Hepatocyte (in vitro differentiated cells): ENCODE measurements around the gene BICDL2. TPM values are rescaled to one million over a fixed set of nuclear protein-coding genes. Genes with fewer than 3 reads are reported as not detected.

Source experiments
- DNase-seq: peaks from one replicate; pipeline ENCODE4 v3.0.0-alpha.2; 2016; ENCODE audit warnings: low spot score
- H2AFZ ChIP-seq: fragments of 200-600 bp; sonication (generic); 2 replicates; pipeline ENCODE4 v1.6.0; 2016; ENCODE audit warnings: antibody characterized with exemption, mild to moderate bottlenecking
- H3K27ac ChIP-seq: fragments of 200-600 bp; sonication (generic); 2 replicates; pipeline ENCODE4 v1.5.1; 2016; ENCODE audit warnings: mild to moderate bottlenecking
- H3K27me3 ChIP-seq: fragments of 200-600 bp; sonication (generic); 2 replicates; pipeline ENCODE4 v1.6.1; 2016
- H3K36me3 ChIP-seq: fragments of 200-600 bp; sonication (generic); replicated peaks from 2 replicates; pipeline ENCODE4 v1.5.1; 2016; ENCODE audit warnings: low read depth; ENCODE audit not compliant: insufficient read depth
- H3K4me1 ChIP-seq: fragments of 200-600 bp; sonication (generic); 2 replicates; pipeline ENCODE4 v1.5.1; 2016; ENCODE audit warnings: mild to moderate bottlenecking, moderate library complexity; ENCODE audit not compliant: insufficient read depth
- H3K4me2 ChIP-seq: fragments of 200-600 bp; sonication (generic); 2 replicates; pipeline ENCODE4 v1.6.0; 2016
- H3K4me3 ChIP-seq: fragments of 200-600 bp; sonication (generic); 2 replicates; pipeline ENCODE4 v1.5.1; 2016; ENCODE audit warnings: mild to moderate bottlenecking
- H3K79me2 ChIP-seq: fragments of 200-600 bp; sonication (generic); 2 replicates; pipeline ENCODE4 v1.6.0; 2017; ENCODE audit warnings: mild to moderate bottlenecking
- H3K9me2 ChIP-seq: fragments of 200-600 bp; sonication (generic); replicated peaks from 2 replicates; pipeline ENCODE4 v1.6.0; 2017; ENCODE audit warnings: mild to moderate bottlenecking; ENCODE audit not compliant: insufficient read depth
- H3K9me3 ChIP-seq: fragments of 200-600 bp; sonication (generic); 2 replicates; pipeline ENCODE4 v1.5.1; 2016; ENCODE audit warnings: low read depth, mild to moderate bottlenecking
- H4K20me1 ChIP-seq: fragments of 200-600 bp; sonication (generic); 2 replicates; pipeline ENCODE4 v1.6.0; 2016; ENCODE audit warnings: mild to moderate bottlenecking; ENCODE audit not compliant: insufficient read depth, poor library complexity, severe bottlenecking
- EZH2 ChIP-seq: fragments of 200-600 bp; sonication (generic); IDR thresholded peaks from 2 replicates; pipeline ENCODE4 v1.6.1; 2016; ENCODE audit warnings: antibody characterized with exemption, mild to moderate bottlenecking, borderline replicate concordance
- EZH2phosphoT487 ChIP-seq: fragments of 200-600 bp; sonication (generic); IDR thresholded peaks from one replicate; pipeline ENCODE4 v1.6.1; 2018; ENCODE audit warnings: antibody characterized with exemption, mild to moderate bottlenecking, low read depth, moderate library complexity; ENCODE audit not compliant: unreplicated experiment, severe bottlenecking
- WGBS: methylation state at CpG from one replicate; pipeline ENCODE4 v1.1.6; 2016; ENCODE audit warnings: low lambda C conversion rate; ENCODE audit errors: missing lambda C conversion rate; 5-methylcytosine and 5-hydroxymethylcytosine counted together
- polyA plus RNA-seq: library from polyadenylated mRNA; unstranded; fragments of >200 nt; fragmentation: Nextera tagmentation; extraction: Ambion mirVana; gene quantifications from 2 replicates; pipeline ENCODE4 v1.2.1, GENCODE V29; 2016
- total RNA-seq: library from RNA; depleted of rRNA; stranded (reverse); fragments of >200 nt; gene quantifications from 2 replicates; pipeline ENCODE4 v1.2.3, GENCODE V29; 2014
- TF ChIP-seq, protein P1 (sequence below): fragments of 200-600 bp; sonication (generic); IDR thresholded peaks from 2 replicates; pipeline ENCODE4 v1.5.1; 2016; ENCODE audit warnings: antibody characterized with exemption, mild to moderate bottlenecking; ENCODE audit not compliant: poor library complexity

The BICDL2 gene, protein sequence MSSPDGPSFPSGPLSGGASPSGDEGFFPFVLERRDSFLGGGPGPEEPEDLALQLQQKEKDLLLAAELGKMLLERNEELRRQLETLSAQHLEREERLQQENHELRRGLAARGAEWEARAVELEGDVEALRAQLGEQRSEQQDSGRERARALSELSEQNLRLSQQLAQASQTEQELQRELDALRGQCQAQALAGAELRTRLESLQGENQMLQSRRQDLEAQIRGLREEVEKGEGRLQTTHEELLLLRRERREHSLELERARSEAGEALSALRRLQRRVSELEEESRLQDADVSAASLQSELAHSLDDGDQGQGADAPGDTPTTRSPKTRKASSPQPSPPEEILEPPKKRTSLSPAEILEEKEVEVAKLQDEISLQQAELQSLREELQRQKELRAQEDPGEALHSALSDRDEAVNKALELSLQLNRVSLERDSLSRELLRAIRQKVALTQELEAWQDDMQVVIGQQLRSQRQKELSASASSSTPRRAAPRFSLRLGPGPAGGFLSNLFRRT
- total RNA-seq (10.0 and 12.3 TPM in 2 replicates), polyA plus RNA-seq (11.8 and 12.8 TPM in 2 replicates)

DNA sequence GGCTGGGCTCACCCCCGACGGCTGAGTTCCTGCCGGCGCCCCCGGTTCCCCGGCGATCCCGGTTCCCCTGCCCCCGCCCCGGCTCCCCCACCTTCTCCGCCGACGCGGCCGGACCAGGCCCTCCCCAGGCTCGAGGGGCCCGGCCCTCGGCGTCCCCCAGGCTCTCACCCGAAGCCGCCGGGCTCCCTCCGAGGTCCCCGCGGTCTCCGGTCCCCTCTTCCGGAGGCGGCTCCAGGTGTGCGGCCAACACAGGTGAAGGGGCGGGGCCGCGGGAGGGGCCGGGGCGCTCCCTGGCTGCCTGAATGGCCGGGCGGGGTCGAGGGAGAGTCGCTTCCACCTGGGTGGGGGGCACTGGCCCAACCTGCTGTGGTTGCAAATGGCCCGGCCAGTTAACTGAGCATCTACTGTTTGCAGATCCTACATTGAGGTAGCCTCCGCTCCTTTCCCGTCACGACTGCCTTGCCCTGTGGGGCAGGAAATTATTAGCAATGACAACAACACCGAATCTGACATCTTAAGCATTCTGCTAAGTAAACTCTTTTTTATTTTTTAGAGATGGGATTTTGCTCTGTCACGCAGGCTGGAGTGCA is at the start of gene BICDL2:
BICDL2 (minus strand) TSS at position 219 of the 590 bp plus-strand sequence. CDS start 1,448 bp downstream, outside the sequence.
- Histone ChIP-seq H3K79me2 (no peaks in the 10 kb centered on the region), H3K4me2 (peak within 1 kb of the TSS; percentile 90), H3K9me3 (no peaks in the 10 kb centered on the region), H2AFZ (peak within 1 kb of the TSS; percentile 63), H3K27ac (no peak within 1 kb of the TSS), H3K4me3 (peak within 1 kb of the TSS; percentile 32), H3K27me3 (peaks cover 35% of the 10 kb centered on the region), H3K9me2 (no peaks in the 10 kb centered on the region), H3K36me3 (no peaks in the 10 kb centered on the region), H3K4me1 (no peaks in the 10 kb centered on the region), H4K20me1 (no peaks in the 10 kb centered on the region)
- DNase-seq, result peak; percentile 75
- 16% methylated on average over 16 of the region's 44 CpGs for WGBS
- no peak for TF ChIP-seq EZH2
- TF ChIP-seq EZH2phosphoT487, result peak; percentile 6
- TF ChIP-seq, protein P1, sequence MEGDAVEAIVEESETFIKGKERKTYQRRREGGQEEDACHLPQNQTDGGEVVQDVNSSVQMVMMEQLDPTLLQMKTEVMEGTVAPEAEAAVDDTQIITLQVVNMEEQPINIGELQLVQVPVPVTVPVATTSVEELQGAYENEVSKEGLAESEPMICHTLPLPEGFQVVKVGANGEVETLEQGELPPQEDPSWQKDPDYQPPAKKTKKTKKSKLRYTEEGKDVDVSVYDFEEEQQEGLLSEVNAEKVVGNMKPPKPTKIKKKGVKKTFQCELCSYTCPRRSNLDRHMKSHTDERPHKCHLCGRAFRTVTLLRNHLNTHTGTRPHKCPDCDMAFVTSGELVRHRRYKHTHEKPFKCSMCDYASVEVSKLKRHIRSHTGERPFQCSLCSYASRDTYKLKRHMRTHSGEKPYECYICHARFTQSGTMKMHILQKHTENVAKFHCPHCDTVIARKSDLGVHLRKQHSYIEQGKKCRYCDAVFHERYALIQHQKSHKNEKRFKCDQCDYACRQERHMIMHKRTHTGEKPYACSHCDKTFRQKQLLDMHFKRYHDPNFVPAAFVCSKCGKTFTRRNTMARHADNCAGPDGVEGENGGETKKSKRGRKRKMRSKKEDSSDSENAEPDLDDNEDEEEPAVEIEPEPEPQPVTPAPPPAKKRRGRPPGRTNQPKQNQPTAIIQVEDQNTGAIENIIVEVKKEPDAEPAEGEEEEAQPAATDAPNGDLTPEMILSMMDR, result no peak

DNA sequence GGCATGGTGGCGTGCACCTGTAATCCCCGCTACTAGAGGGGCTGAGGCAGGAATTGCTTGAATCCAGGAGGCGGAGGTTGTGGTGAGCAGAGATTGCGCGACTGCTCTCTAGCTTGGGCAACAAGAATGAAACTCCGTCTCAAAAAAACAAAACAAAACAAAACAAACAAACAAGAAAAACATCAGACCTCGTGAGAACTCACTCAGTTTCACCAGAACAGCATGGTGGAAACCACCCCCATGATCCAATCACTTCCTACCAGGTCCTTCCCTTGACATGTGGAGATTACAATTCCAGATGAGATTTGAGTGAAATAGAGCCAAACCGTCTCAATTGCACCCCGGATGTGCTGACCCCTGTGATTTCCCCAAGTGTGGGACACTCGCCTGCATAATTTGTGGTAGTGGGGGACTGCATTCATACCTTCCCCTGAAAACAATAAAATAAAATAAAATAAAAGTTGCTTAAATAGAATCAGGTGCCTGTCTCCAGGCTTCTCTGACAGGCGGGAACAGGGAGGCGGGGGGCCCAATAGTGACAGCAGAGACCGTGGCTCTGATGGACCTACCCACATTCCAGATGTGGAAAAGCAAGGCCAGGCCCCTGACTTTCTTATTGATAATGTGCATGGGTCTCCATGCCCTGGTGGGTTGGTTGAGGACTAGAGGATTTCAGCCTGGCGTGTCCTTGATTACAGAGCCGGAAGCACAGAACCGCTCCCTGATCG is 49.3 kb upstream of the BICDL2 start:
- Histone ChIP-seq H3K79me2 (no peaks in the 10 kb centered on the region), H4K20me1 (no peaks in the 10 kb centered on the region), H3K9me2 (no peaks in the 10 kb centered on the region), H3K27me3 (no peaks in the 10 kb centered on the region), H3K36me3 (no peaks in the 10 kb centered on the region), H2AFZ (no peak overlapping the region), H3K9me3 (no peaks in the 10 kb centered on the region), H3K4me3 (no peak overlapping the region), H3K27ac (no peak overlapping the region), H3K4me2 (peak overlapping the region; percentile 51), H3K4me1 (peaks cover 7% of the 10 kb centered on the region)
- no peak for DNase-seq
- WGBS, result 93% methylated on average over 17 of the region's 17 CpGs
- no peak for TF ChIP-seq EZH2phosphoT487
- TF ChIP-seq EZH2, result no peak
- TF ChIP-seq, protein P1, result no peak

DNA sequence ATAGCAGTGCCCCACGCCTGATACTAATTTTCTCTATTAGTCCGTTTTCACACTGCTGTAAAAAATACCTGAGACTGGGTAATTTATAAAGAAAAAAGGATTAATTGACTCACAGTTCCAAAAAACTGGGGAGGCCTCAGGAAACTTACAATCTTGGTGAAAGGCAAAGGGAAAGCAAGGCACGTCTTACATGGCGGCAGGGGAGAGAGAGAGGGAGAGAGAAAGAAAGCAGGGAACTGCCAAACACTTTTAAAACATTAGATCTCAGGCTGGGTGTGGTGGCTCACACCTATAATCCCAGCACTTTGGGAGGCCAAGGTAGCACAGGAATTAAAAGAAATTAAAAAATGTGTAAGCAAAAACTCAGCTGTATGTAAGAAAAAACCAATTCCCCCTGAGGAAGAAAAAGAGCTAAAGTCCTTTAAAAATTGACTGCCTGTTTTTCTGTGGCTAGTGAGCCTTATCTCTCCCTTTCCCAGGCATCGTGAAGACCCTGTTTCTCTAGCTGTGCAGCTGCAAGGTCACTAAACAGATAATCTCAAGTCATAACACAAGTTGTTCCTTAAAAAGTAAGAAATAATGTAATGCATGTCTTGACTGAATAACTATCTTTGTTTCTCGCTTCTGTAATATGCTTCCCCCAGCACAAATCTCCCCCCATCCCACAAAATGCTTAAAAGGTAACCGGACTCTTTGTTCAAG is 48.4 kb upstream of the BICDL2 start:
- H3K36me3 ChIP-seq, result no peaks in the 10 kb centered on the region
- H4K20me1 ChIP-seq, result no peaks in the 10 kb centered on the region
- no peak overlapping the region for H3K4me2 ChIP-seq
- H2AFZ ChIP-seq, result no peak overlapping the region
- no peaks in the 10 kb centered on the region for H3K9me2 ChIP-seq
- H3K27ac ChIP-seq, result no peak overlapping the region
- 78% methylated on average over 7 of the region's 7 CpGs for WGBS
- TF ChIP-seq, protein P1, result no peak
- TF ChIP-seq EZH2phosphoT487, result no peak
- TF ChIP-seq EZH2, result no peak
- DNase-seq, result no peak
- H3K9me3 ChIP-seq, result no peaks in the 10 kb centered on the region
- peaks cover 7% of the 10 kb centered on the region for H3K4me1 ChIP-seq
- no peak overlapping the region for H3K4me3 ChIP-seq
- H3K27me3 ChIP-seq, result no peaks in the 10 kb centered on the region
- no peaks in the 10 kb centered on the region for H3K79me2 ChIP-seq
